Posterior vena cava (tissue), 2 donors: Measurements from ENCODE around the gene IFNAR1. TPM values are rescaled to one million over a fixed set of nuclear protein-coding genes. Genes with fewer than 3 reads are reported as not detected.
A peak's percentile ranks its signal among the peaks of the same experiment; 100 is the strongest.
"Not testable (repeated sequence)": the region's sequence is repeated elsewhere in the genome, so short reads cannot be mapped to it uniquely, and the experiment has no call there.

Source experiments
- DNase-seq: peaks from one replicate; pipeline ENCODE4 v3.0.0-alpha.2; 2020; ENCODE audit warnings: low spot score
- intact Hi-C, 2 donors: fragments of 100-400 bp; cut with DNase I; formaldehyde crosslinking; loops; one replicate each; pipeline versions ENCODE4 v1.14.1 to v1.14.2; 2022 to 2023
- total RNA-seq, 2 donors: library from RNA; stranded (reverse); fragmentation: NEBNext Ultra II Directional; extraction: Animal tissue kit (Norgen Biotek cat#: 25700); gene quantifications; one replicate each; pipeline ENCODE4 v1.2.1, GENCODE V29; 2021
- donor health status: DM: yes; HTN: yes; CAD: no.
- donor health status: DM: yes; HTN: yes; CAD: no.

Gene IFNAR1
- total RNA-seq, 2 donors from 2014 or later = 38.5 to 46.2 TPM

DNA sequence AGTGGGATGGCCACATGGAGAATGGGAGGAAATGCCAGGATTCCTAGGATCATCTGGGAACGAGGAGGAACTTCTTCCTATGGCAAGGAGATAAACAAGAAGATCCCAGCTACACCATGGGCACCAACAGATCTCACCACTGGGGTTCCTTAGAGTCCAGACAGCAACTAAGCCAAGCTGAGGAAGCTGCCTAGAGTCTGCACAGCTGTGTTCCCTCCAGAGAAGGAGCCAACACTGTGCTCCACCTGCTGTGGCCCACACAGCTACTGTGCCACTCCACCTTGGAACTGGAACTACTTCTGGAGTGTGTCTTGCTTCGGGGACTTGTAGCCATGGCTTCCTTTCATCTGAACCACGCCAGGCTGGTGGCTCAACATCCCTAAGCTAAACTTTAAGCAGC lies 6.0 kb downstream of the IFNAR1 start:
- intact Hi-C loops = loop anchor here in 1 of 2 donors (5.0 kb wide), 1 partner anchor 1598 kb away; the partner anchor contains the start of gene SCAF4

DNA sequence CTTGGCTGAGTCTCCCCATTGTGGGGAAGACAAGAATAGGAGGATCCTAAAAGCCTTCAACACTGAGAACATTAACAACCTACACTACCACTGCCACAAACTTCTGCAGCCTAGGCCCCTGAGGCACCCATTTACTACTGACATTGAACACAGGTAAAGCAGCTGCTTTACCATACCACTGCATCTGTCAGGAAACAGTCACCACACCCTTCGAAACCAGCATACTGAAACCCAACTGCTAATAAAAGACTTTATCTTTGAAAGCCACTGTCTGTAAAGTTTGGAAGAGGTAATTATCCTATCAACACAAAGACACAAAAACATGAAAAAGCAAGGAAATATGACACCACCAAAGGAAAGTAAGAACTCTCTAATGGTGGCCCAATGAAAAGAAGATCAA lies 7.4 kb downstream of the IFNAR1 start:
- DNase-seq = no peak
- intact Hi-C loops = loop anchor here in 1 of 2 donors (5.0 kb wide), 1 partner anchor 1600 kb away; the partner anchor contains the start of gene SCAF4

More for the DNA sequence above, 6.0 kb downstream of the IFNAR1 start:
- no peak for DNase-seq

DNA sequence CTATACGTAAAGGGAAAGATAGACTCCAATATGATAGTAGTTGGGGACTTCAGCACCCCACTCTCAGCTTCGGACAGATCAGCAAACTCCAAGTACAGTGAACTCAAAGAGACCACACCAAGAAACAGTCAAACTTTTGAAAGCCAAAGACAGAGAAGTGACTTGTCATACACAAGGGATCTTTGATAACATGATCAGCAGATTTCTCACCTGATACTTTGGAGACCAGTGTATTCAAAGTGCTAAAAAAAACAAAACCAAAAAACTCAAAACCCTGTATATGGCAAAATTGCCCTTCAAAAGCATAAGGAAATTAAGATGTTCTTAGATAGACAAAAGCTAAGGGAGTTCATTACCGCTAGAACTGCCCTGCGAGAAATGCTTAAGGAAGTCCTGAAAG lies 9.4 kb downstream of the IFNAR1 start:
- intact Hi-C loops = loop anchor here in 1 of 2 donors (5.0 kb wide), 1 partner anchor 1602 kb away; the partner anchor contains the start of gene SCAF4
- no peak for DNase-seq

DNA sequence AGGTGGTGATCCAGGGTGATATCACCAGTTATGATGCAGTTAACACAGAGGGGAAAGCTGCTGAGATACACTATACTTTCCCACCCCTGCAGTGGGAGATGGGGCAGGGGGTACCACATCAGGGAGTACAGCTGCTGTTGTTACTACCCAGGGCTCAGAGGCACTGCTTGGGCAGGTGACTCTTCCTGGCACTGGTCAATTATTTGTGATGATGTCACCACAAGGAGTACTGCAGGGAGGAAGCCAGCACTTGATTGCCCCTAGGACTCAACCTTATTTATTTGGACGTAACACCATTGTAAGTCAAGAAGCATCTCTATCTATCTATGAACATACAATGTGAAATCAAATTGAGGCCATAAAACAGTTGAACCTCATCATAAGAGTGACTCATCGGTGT lies 10.1 kb downstream of the IFNAR1 start:
- intact Hi-C loops = loop anchor here in 1 of 2 donors (5.0 kb wide), 1 partner anchor 1603 kb away; the partner anchor contains the start of gene SCAF4
- no peak for DNase-seq

DNA sequence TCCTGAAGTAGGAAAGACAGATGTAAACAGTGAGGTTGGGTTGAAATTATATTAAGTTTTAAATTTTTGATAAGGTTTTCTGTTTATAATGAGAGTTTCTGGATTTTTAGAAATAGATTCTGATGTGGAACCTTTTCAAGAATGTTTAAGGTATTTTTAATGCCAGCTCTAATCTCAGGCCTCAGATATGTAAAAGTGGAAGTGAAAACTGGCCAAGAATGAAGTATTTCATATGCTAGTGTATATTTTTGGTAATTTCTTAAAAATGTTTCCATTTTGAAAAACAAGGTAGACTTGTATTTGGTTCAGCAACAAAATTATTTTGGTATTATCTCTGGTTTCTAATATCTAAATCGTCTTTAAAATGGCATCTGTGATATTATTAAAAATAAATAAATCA lies 14.4 kb downstream of the IFNAR1 start:
- DNase-seq = no peak
- intact Hi-C loops = no loop called here

DNA sequence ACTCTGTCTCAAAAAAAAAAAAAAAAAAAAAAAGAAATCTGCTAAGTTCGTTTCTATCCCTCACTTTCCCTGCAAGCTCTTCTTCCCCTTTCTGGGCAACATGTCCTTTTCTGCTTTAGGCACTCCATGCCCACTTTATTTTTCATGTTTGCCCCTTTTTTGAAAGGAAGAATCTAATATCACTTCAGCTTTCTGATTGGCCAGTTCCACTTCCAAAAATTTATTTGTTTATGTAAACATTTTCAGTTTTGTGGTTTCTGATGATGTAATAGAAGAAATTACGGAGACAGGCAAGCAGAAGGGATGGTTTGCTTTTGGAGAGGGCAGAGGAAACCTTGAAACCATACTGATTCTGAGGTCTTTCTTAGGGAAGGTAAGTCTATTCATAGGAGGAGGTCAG lies 15.1 kb downstream of the IFNAR1 start:
- intact Hi-C loops = loop anchor here in 1 of 2 donors (10.0 kb wide), 1 partner anchor 105 kb away; no protein-coding TSS in a partner anchor
- no peak for DNase-seq

DNA sequence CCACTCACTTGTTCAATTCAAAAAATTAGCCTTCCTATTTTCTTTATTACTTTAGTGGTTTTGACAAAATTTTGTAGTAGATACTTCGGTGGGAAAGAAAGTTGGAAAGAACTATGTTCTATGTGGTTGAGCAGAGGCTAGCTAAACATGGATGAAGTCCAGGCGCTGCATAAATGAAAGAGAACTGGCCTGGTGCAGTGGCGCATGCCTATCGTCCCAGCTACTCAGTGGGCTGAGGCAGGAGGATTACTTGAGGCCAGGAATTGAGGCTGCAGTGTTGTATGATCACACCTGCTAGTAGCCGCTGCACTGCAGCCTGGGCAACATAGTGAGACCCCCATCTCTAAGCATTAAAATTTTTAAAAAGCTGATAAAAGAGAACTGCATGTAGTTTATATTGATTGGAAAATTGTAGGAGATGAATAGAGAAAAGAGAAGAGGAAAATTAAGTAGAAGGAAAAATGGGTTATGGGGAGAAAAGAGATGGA lies 21.0 kb downstream of the IFNAR1 start:
- DNase-seq = no peak
- intact Hi-C loops = loop anchor here in 1 of 2 donors (10.0 kb wide), 1 partner anchor 111 kb away; no protein-coding TSS in a partner anchor

DNA sequence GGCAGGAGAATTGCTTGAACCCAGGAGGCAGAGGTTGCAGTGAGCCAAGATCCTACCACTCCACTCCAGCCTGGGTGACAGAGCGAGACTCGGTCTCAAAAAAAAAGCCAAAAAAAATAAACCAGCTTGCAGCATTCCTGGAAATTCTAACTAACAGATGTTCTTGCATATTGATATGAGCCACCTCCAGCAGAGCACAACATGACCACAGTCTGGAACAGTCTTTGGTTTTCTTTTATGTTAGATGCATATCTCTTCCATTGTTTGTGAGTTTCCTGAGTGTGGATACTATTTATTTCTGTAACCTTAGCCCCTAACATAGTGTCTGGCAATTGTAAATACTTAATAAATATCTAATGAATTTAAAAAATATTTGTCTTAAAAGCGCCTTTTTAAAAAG lies 23.9 kb downstream of the IFNAR1 start:
- DNase-seq = no peak
- intact Hi-C loops = loop anchor here in 1 of 2 donors (10.0 kb wide), 1 partner anchor 114 kb away; no protein-coding TSS in a partner anchor

DNA sequence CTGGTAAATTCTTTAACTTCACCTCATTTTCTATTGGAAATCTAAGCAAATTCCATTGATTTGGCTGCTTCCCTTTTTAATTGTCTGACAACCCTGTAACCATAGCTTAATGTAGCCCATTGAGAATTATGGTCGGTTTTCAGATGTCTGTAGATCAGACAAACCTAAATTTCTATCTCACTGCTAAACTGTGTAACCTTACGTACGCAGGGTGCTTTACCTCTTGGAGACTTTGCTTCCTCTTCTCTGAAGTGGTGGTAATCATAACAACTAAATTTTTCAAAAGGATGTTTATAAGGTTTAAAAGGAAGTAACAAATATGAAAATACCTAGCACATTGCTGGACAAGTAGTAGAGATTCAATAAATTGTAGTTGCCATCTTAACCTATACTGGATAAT lies 25.9 kb downstream of the IFNAR1 start:
- intact Hi-C loops = no loop called here
- DNase-seq = no peak

DNA sequence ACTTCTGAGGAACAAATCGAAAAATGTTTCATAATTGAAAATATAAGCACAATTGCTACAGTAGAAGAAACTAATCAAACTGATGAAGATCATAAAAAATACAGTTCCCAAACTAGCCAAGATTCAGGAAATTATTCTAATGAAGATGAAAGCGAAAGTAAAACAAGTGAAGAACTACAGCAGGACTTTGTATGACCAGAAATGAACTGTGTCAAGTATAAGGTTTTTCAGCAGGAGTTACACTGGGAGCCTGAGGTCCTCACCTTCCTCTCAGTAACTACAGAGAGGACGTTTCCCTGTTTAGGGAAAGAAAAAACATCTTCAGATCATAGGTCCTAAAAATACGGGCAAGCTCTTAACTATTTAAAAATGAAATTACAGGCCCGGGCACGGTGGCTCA lies 30.6 kb downstream of the IFNAR1 start:
- intact Hi-C loops = no loop called here
- DNase-seq = no peak

DNA sequence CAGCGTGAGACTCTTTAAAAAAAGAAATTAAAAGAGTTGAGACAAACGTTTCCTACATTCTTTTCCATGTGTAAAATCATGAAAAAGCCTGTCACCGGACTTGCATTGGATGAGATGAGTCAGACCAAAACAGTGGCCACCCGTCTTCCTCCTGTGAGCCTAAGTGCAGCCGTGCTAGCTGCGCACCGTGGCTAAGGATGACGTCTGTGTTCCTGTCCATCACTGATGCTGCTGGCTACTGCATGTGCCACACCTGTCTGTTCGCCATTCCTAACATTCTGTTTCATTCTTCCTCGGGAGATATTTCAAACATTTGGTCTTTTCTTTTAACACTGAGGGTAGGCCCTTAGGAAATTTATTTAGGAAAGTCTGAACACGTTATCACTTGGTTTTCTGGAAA lies 31.2 kb downstream of the IFNAR1 start:
- intact Hi-C loops = no loop called here
- DNase-seq = no peak

DNA sequence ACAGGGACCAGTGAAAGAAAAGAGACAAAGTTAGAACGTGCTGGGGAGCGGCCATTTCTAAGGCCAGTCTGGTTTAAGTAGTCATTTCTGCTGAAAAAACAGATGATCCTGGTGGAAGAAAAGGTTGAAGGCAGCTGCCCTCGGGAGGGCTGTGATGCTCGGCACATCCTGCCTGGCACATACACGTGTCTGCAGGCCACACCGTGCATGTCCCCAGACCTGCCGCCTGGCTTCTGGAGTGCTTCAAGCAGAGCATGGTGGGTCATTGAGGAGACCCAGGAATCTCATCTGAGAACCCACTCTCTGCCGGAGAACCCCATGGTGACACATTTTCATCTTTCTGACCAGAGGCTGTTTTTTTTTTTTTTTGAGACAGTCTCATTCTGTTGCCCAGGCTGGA lies 32.4 kb downstream of the IFNAR1 start:
- intact Hi-C loops = no loop called here
- no peak for DNase-seq

DNA sequence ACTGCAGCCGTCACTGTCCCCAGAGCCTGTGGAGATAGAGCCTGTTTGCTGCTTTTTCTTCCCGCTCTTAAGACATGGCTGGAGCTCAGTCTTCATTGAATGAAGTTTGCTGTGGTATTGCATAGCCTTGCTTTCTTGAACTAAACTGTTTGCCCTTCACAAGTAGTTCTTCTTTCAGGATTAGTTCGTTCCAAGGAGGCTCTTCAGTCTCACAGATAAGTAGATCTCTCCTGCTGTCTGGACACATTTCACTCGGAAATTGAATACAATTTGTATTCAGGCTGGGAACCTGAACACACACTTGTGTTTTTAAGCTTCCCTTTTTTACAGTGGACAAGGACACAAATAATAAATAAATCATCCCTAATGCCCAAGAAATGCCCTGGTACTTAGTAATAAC lies 34.7 kb downstream of the IFNAR1 start:
- intact Hi-C loops = no loop called here

DNA sequence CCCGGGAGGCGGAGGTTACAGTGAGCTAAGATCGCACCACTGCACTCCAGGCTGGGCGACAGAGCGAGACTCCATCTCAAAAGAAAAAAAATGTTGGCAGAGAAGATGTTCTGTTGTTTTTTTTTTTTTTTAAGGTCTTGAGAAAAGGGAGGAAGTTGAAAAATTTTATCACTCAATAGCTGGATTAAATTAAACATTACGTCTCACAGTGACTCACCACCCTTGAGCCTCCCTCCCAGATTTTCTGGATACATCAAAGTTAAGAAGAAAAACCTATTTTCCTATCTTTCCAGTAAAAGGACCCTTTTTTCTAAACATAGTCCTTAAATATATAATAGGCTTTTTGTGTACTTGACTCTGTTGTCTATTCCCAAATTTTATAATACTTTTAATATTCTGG lies 35.5 kb downstream of the IFNAR1 start:
- DNase-seq = no peak
- intact Hi-C loops = loop anchor here in 1 of 2 donors (10.0 kb wide), 1 partner anchor 75 kb away; no protein-coding TSS in a partner anchor

More for the DNA sequence above, 34.7 kb downstream of the IFNAR1 start:
- no peak for DNase-seq

DNA sequence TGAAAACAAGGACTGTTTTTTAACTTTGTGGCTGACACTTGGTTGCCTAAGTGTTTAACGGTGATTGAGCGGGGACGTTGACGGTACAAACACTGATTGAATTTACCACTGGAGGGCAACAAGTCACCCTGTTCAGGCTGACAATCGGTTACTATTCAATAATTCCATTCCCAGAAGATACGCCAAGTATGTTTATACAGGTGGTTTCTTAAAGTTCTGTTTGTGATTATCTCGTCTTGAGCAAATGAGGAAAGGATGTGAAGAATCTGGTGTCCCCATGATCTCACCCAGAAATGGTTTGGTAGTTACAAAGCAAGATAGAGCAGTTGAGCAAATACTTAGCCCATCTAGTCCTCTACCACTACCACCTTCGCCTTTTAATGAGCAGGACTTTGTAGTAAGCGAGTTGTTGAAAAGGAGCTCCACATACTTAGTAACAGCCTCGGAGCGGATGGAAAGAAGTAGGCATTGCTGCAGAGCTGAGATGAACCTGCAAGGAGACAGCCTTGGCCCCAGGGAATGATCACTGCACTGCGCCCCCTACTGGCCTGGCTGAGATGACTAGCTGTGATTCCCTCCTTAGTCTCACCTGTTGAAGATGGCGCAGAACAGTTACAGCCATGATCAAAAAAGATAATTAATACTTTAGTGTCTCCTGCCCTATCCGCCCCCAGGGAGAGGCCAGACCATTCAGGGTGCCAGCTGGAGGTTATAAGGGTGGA lies 36.3 kb downstream of the IFNAR1 start:
- intact Hi-C loops = loop anchor here in 1 of 2 donors (10.0 kb wide), 1 partner anchor 74 kb away; no protein-coding TSS in a partner anchor
- peak; percentile 88 for DNase-seq

DNA sequence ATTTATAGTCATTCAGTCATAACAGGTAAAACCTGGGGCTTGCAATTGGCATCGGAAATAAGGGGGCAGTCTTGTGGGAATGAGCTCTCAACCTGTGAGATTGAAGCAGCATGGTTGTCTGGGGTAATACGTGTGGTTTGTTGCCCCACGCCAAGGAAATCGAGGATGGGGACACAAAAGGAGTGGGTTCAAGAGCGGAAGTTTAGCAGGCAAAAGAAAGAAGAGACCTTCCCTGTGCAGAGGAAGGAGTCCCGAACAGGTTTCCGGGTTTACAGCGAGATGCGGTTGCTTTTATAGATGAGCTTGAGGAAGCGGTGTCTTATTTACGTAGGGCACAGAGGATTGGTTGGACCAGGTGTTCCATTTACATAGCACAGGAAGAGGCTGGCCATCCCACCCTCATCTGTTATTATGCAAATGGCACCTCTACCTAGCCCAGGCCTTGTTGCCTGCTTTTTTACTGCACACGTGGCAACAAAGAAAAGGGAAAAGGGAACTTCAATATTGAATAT lies 37.3 kb downstream of the IFNAR1 start:
- DNase-seq = no peak
- intact Hi-C loops = loop anchor here in 1 of 2 donors (10.0 kb wide), 1 partner anchor 73 kb away; no protein-coding TSS in a partner anchor

DNA sequence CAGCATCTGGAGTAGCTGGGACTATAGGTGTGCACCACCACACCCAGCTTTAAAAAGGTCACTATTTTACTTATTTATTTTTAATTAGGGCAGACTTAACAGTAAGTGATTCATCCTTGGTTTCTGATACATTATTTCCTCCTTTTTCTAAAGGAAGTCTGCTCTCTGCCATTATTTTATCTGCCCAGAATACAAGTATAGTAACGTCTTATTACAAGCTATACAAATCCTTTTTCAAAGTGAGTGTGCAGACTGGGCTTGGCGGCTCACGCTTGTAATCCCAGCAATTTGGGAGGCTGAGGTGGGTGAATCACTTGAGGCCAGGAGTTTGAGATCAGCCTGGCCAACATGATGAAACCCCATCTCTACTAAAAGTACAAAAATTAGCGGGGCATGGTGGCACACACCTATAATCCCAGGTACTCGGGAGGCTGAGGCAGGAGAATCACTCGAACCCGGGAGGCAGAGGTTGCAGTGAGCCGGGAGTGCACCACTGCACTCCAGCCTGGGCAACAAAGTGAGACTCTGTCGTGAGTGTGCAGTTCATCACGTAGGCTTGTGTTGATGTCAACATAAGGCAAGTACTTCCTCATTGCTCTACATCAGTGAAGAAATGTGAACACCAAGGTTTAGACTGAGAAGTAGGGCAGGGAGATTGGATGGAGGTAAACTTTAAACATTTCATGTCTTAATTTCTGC lies 39.3 kb downstream of the IFNAR1 start:
- intact Hi-C loops = loop anchor here in 1 of 2 donors (10.0 kb wide), 1 partner anchor 71 kb away; no protein-coding TSS in a partner anchor
- not testable (repeated sequence) for DNase-seq

DNA sequence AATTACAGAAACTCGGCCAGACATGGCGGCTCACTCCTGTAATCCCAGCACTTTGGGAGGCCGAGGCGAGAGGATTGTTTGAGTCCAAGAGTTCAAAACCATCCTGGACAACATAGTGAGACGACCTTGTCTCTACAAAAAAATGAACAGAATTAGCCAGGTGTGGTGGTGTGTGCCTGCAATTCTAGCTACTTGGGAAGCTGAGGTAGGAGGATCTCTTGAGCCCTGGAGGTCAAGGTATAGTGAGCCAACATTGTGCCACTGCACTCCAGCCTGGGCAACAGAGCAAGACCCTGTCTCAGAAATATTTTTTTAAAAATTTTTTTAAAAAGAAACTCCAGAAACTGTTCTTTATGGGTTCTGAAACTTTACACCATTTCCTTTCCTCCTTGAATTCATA lies 40.1 kb downstream of the IFNAR1 start:
- DNase-seq = no peak
- intact Hi-C loops = loop anchor here in 1 of 2 donors (10.0 kb wide), 1 partner anchor 70 kb away; no protein-coding TSS in a partner anchor

DNA sequence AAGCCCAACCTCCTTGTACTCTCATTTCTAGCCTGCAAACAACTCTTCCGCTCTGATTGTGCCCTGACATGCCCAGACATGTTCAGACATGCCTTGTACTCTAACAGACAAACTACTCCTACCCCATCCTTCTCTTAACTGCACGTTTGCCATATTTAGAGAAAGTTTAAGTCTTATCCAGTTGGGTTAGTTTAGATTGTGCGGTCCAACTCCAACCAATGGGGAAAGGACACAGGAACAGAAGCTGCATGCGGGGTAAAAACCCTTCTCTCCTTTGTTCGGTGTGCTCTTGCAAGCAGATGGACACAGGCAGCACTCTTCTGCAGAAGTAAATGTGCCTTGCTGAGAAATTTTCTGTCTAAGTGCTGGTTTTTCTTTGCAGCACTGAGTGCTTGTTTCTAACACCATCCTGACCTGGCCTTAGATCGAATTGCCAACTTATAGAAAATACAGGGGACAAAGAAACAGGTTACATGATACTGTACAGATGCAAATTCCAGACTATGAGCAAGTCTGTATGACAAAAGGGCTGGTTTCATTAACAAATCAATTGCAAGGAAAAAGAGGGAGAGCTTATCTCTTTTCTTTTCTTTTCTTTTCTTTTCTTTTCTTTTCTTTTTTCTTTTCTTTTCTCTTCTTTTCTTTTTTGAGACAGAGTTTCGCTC lies 42.7 kb downstream of the IFNAR1 start:
- DNase-seq = no peak
- intact Hi-C loops = loop anchor here in 1 of 2 donors (10.0 kb wide), 1 partner anchor 67 kb away; no protein-coding TSS in a partner anchor
